Neuronal stem cell (in vitro differentiated cells): ENCODE measurements around the gene OR9Q1.
"Not testable (repeated sequence)": the region's sequence is repeated elsewhere in the genome, so short reads cannot be mapped to it uniquely, and the experiment has no call there.

ENCODE experiments used
- DNase-seq: peaks from one replicate; pipeline ENCODE4 v3.0.0-alpha.2; 2013; ENCODE audit warnings: low spot score
- H2AFZ ChIP-seq: one replicate; pipeline ENCODE4 v1.6.1; 2013; ENCODE audit warnings: mild to moderate bottlenecking, low read length, inconsistent platforms
- H2AK5ac ChIP-seq: 2 replicates; pipeline ENCODE4 v1.6.1; 2013; ENCODE audit warnings: low read depth, mild to moderate bottlenecking, inconsistent platforms, low read length, moderate library complexity, mixed read lengths
- H2BK120ac ChIP-seq: 2 replicates; pipeline ENCODE4 v1.6.1; 2013; ENCODE audit warnings: low read depth, mild to moderate bottlenecking, inconsistent platforms, low read length, moderate library complexity, mixed read lengths
- H2BK12ac ChIP-seq: one replicate; pipeline ENCODE4 v1.6.1; 2013; ENCODE audit warnings: low read length, inconsistent platforms
- H2BK15ac ChIP-seq: 2 replicates; pipeline ENCODE4 v1.6.1; 2013; ENCODE audit warnings: mild to moderate bottlenecking, low read length, inconsistent platforms, mixed read lengths
- H2BK5ac ChIP-seq: one replicate; pipeline ENCODE4 v1.6.1; 2013; ENCODE audit warnings: inconsistent platforms, mild to moderate bottlenecking, low read length, moderate library complexity
- H3K14ac ChIP-seq: one replicate; pipeline ENCODE4 v1.6.1; 2013; ENCODE audit warnings: low read length, inconsistent platforms
- H3K18ac ChIP-seq: 2 replicates; pipeline ENCODE4 v1.6.1; 2013; ENCODE audit warnings: low read length, inconsistent platforms
- H3K23ac ChIP-seq: 2 replicates; pipeline ENCODE4 v1.6.1; 2013; ENCODE audit warnings: low read depth, mild to moderate bottlenecking, mixed read lengths, low read length, inconsistent platforms; ENCODE audit not compliant: poor library complexity
- H3K27ac ChIP-seq: replicated peaks from 3 replicates; pipeline ENCODE4 v1.5.1; 2013; ENCODE audit warnings: low read length, inconsistent platforms
- H3K27me3 ChIP-seq, 3 experiments: 2 replicates each; pipeline ENCODE4 v1.6.1; 2013; ENCODE audit warnings: low read length in 3 of 3, mild to moderate bottlenecking in 2 of 3, inconsistent platforms in 1 of 3, low read depth in 1 of 3, mixed read lengths in 1 of 3, moderate library complexity in 1 of 3; ENCODE audit not compliant: control insufficient read depth in 3 of 3, insufficient read depth in 3 of 3
- H3K36me3 ChIP-seq, 2 donors: replicated peaks in 1 of 2; 2 replicates each; pipeline ENCODE4 v1.6.1; 2013; ENCODE audit warnings: low read length in 2 of 2; ENCODE audit not compliant: control insufficient read depth in 2 of 2, insufficient read depth in 2 of 2
- H3K4ac ChIP-seq: 2 replicates; pipeline ENCODE4 v1.6.1; 2013; ENCODE audit warnings: inconsistent platforms, mild to moderate bottlenecking, low read length, moderate library complexity
- H3K4me1 ChIP-seq, 2 donors: 1 replicate in 1 of 2; 2 replicates in 1 of 2; pipeline ENCODE4 v1.6.1; 2013; ENCODE audit warnings: low read length in 2 of 2, low read depth in 1 of 2; ENCODE audit not compliant: control insufficient read depth in 2 of 2, insufficient read depth in 1 of 2
- H3K4me2 ChIP-seq: one replicate; pipeline ENCODE4 v1.6.1; 2013; ENCODE audit warnings: mild to moderate bottlenecking, low read length, inconsistent platforms; ENCODE audit not compliant: insufficient read depth, poor library complexity, severe bottlenecking
- H3K4me3 ChIP-seq, 2 donors: 2 replicates each; pipeline ENCODE4 v1.5.1; 2013; ENCODE audit warnings: low read length in 2 of 2, mild to moderate bottlenecking in 2 of 2, inconsistent platforms in 1 of 2, moderate library complexity in 1 of 2
- H3K79me1 ChIP-seq: one replicate; pipeline ENCODE4 v1.6.1; 2013; ENCODE audit warnings: low read depth, mild to moderate bottlenecking, inconsistent platforms, low read length, moderate library complexity
- H3K9ac ChIP-seq: one replicate; pipeline ENCODE4 v1.6.1; 2013; ENCODE audit warnings: mild to moderate bottlenecking, low read depth, low read length, inconsistent platforms; ENCODE audit not compliant: poor library complexity
- H3K9me3 ChIP-seq, 2 donors: replicated peaks in 1 of 2; 2 replicates each; pipeline versions ENCODE3 to v1.6.1; 2013; ENCODE audit warnings: low read length in 2 of 2, mild to moderate bottlenecking in 2 of 2, inconsistent platforms in 1 of 2, low read depth in 1 of 2, mixed read lengths in 1 of 2, moderate library complexity in 1 of 2; ENCODE audit not compliant: control insufficient read depth in 2 of 2, insufficient read depth in 1 of 2
- H4K8ac ChIP-seq: one replicate; pipeline ENCODE4 v1.6.1; 2013; ENCODE audit warnings: low read depth, mild to moderate bottlenecking, inconsistent platforms, low read length, moderate library complexity
- H4K91ac ChIP-seq: one replicate; pipeline ENCODE4 v1.6.1; 2013; ENCODE audit warnings: low read length, low read depth, mild to moderate bottlenecking, inconsistent platforms; ENCODE audit not compliant: poor library complexity
- WGBS, 2 donors: extraction: QIAGEN DNeasy Blood & Tissue Kit; methylation state at CpG; one replicate each; pipeline ENCODE4 v1.1.7; 2013; ENCODE audit warnings: missing lambda C conversion rate in 2 of 2, mixed read lengths in 1 of 2; ENCODE audit not compliant: insufficient read length in 2 of 2, insufficient replicate concordance in 1 of 2; ENCODE audit errors: extremely low coverage in 2 of 2; 5-methylcytosine and 5-hydroxymethylcytosine counted together

The OR9Q1 gene

GRCh38 chr11:58204042-58204441, 180.4 kb downstream of the OR9Q1 start, which contains the start of gene OR1S2:
Gene OR1S2, minus strand, starts transcription at chr11:58204142. Its CDS starts 0 bp downstream, at chr11:58204142.
- H2BK15ac ChIP-seq, result no peak within 1 kb of the TSS
- no peak within 1 kb of the TSS for H3K4ac ChIP-seq
- no peak within 1 kb of the TSS for H2BK120ac ChIP-seq
- H3K27me3 ChIP-seq, result no peaks in the 10 kb centered on the region
- H3K18ac ChIP-seq, result no peak within 1 kb of the TSS
- H2BK12ac ChIP-seq, result no peak within 1 kb of the TSS
- H3K4me3 ChIP-seq, result no peak within 1 kb of the TSS
- H4K8ac ChIP-seq, result no peak within 1 kb of the TSS
- no peak within 1 kb of the TSS for H3K14ac ChIP-seq
- no peak for DNase-seq
- H2AK5ac ChIP-seq, result no peak within 1 kb of the TSS
- no peak within 1 kb of the TSS for H3K27ac ChIP-seq
- H2BK5ac ChIP-seq, result no peak within 1 kb of the TSS
- no peak within 1 kb of the TSS for H3K9ac ChIP-seq
- H3K4me1 ChIP-seq, result no peaks in the 10 kb centered on the region
- H3K9me3 ChIP-seq, result no peaks in the 10 kb centered on the region
- H4K91ac ChIP-seq, result no peak within 1 kb of the TSS
- no peaks in the 10 kb centered on the region for H3K36me3 ChIP-seq
- H2AFZ ChIP-seq, result no peak within 1 kb of the TSS
- no peak within 1 kb of the TSS for H3K4me2 ChIP-seq
- no peaks in the 10 kb centered on the region for H3K79me1 ChIP-seq
- no peak within 1 kb of the TSS for H3K23ac ChIP-seq

- not testable (repeated sequence) for H2BK15ac ChIP-seq, H2BK5ac ChIP-seq, H3K9me3 ChIP-seq, H2AK5ac ChIP-seq, H3K27me3 ChIP-seq, H2AFZ ChIP-seq, H3K23ac ChIP-seq, H3K4me3 ChIP-seq, H3K36me3 ChIP-seq, H4K91ac ChIP-seq, H3K4ac ChIP-seq, H3K14ac ChIP-seq, H2BK120ac ChIP-seq, H4K8ac ChIP-seq, H3K79me1 ChIP-seq, H3K4me1 ChIP-seq, H2BK12ac ChIP-seq, H3K18ac ChIP-seq, H3K4me2 ChIP-seq, H3K9ac ChIP-seq, DNase-seq, H3K27ac ChIP-seq
- no CpG with 5 or more reads among the region's 2 CpGs for whole genome bisulfite sequencing, 2 donors
Measured at GRCh38 chr11:58212420-58212819, 188.7 kb downstream of the OR9Q1 start, which contains the start of gene OR1S1. Gene OR1S1, plus strand, starts transcription at chr11:58212720.

GRCh38 chr11:58216476-58216875, 192.8 kb downstream of the OR9Q1 start:
- H3K9me3 ChIP-seq, result no peaks in the 10 kb centered on the region
- H4K91ac ChIP-seq, result no peak overlapping the region
- H3K36me3 ChIP-seq, result no peaks in the 10 kb centered on the region
- no peak overlapping the region for H2AFZ ChIP-seq
- no peak overlapping the region for H4K8ac ChIP-seq
- H3K4me3 ChIP-seq, result no peak overlapping the region
- no peak overlapping the region for H2BK12ac ChIP-seq
- no peak overlapping the region for H2BK120ac ChIP-seq
- H3K18ac ChIP-seq, result no peak overlapping the region
- no peak overlapping the region for H3K27ac ChIP-seq
- no peak overlapping the region for H2AK5ac ChIP-seq
- H3K9ac ChIP-seq, result no peak overlapping the region
- no peak for DNase-seq
- no peaks in the 10 kb centered on the region for H3K4me1 ChIP-seq
- no peak overlapping the region for H3K23ac ChIP-seq
- no peak overlapping the region for H3K14ac ChIP-seq
- H3K27me3 ChIP-seq, result no peaks in the 10 kb centered on the region
- no peak overlapping the region for H2BK15ac ChIP-seq
- H2BK5ac ChIP-seq, result no peak overlapping the region
- no peaks in the 10 kb centered on the region for H3K79me1 ChIP-seq
- no peak overlapping the region for H3K4me2 ChIP-seq
- H3K4ac ChIP-seq, result no peak overlapping the region

GRCh38 chr11:58222721-58223120, 199.0 kb downstream of the OR9Q1 start:
- Histone ChIP-seq H3K79me1 (no peaks in the 10 kb centered on the region), H2BK15ac (no peak overlapping the region), H3K4me1 (no peaks in the 10 kb centered on the region), H3K4ac (no peak overlapping the region), H4K91ac (no peak overlapping the region), H3K9ac (no peak overlapping the region), H3K14ac (no peak overlapping the region), H2AK5ac (no peak overlapping the region), H3K36me3 (no peaks in the 10 kb centered on the region), H2BK120ac (no peak overlapping the region), H3K27ac (no peak overlapping the region), H3K27me3 (no peaks in the 10 kb centered on the region), H3K9me3 (no peaks in the 10 kb centered on the region), H2AFZ (no peak overlapping the region), H3K23ac (no peak overlapping the region), H2BK12ac (no peak overlapping the region), H3K4me3 (no peak overlapping the region), H2BK5ac (no peak overlapping the region), H3K18ac (no peak overlapping the region), H3K4me2 (no peak overlapping the region), H4K8ac (no peak overlapping the region)
- DNase-seq, result no peak
- WGBS, 2 donors, result no CpG with 5 or more reads among the region's 7 CpGs
